ENCODE results near the gene FHIT.

FHIT gene

GRCh38 chr3:61250784-61251173 is 473 bp downstream of the FHIT start:
- TF ChIP-seq GATA2 (IDR thresholded peaks at IDR 0.05; ENCODE audit: low read depth, low read length) = no peak
- no peak for TF ChIP-seq GATA3 (IDR thresholded peaks at IDR 0.05; ENCODE audit: low read depth, low read length)

- TF ChIP-seq GATA3 (IDR thresholded peaks at IDR 0.05; ENCODE audit: low read depth, low read length) (no peak), GATA2 (IDR thresholded peaks at IDR 0.05; ENCODE audit: low read depth, low read length) (no peak)
These were observed 2.8 kb downstream of the FHIT start for GRCh38 chr3:61248496-61248895.

- TF ChIP-seq GATA2 (IDR thresholded peaks at IDR 0.05; ENCODE audit: low read depth, low read length) (no peak), GATA3 (IDR thresholded peaks at IDR 0.05; ENCODE audit: low read depth, low read length) (no peak)
These were observed 4.1 kb downstream of the FHIT start for GRCh38 chr3:61247191-61247590.

GRCh38 chr3:61239871-61240270 is 11.4 kb downstream of the FHIT start:
- TF ChIP-seq GATA2 (IDR thresholded peaks at IDR 0.05; ENCODE audit: low read depth, low read length) (no peak), GATA3 (IDR thresholded peaks at IDR 0.05; ENCODE audit: low read depth, low read length) (no peak)

- TF ChIP-seq GATA3 (IDR thresholded peaks at IDR 0.05; ENCODE audit: low read depth, low read length) (no peak), GATA2 (IDR thresholded peaks at IDR 0.05; ENCODE audit: low read depth, low read length) (no peak)
These were observed 13.4 kb downstream of the FHIT start for GRCh38 chr3:61237858-61238257.

- TF ChIP-seq GATA3 (IDR thresholded peaks at IDR 0.05; ENCODE audit: low read depth, low read length) (no peak), GATA2 (IDR thresholded peaks at IDR 0.05; ENCODE audit: low read depth, low read length) (no peak)
These were observed 14.7 kb downstream of the FHIT start for GRCh38 chr3:61236556-61236955.

GRCh38 chr3:61233746-61234145 is 17.5 kb downstream of the FHIT start:
- TF ChIP-seq GATA3 (IDR thresholded peaks at IDR 0.05; ENCODE audit: low read depth, low read length) (no peak), GATA2 (IDR thresholded peaks at IDR 0.05; ENCODE audit: low read depth, low read length) (no peak)

- TF ChIP-seq GATA3 (IDR thresholded peaks at IDR 0.05; ENCODE audit: low read depth, low read length) = no peak
- no peak for TF ChIP-seq GATA2 (IDR thresholded peaks at IDR 0.05; ENCODE audit: low read depth, low read length)
These were observed 19.6 kb downstream of the FHIT start for GRCh38 chr3:61231693-61232092.

- TF ChIP-seq GATA3 (IDR thresholded peaks at IDR 0.05; ENCODE audit: low read depth, low read length) (no peak), GATA2 (IDR thresholded peaks at IDR 0.05; ENCODE audit: low read depth, low read length) (no peak)
These were observed 23.5 kb downstream of the FHIT start for GRCh38 chr3:61227799-61228198.

- TF ChIP-seq GATA2 (IDR thresholded peaks at IDR 0.05; ENCODE audit: low read depth, low read length) = no peak
- no peak for TF ChIP-seq GATA3 (IDR thresholded peaks at IDR 0.05; ENCODE audit: low read depth, low read length)
These were observed 25.0 kb downstream of the FHIT start for GRCh38 chr3:61226166-61226686.

- TF ChIP-seq GATA2 (IDR thresholded peaks at IDR 0.05; ENCODE audit: low read depth, low read length) (no peak), GATA3 (IDR thresholded peaks at IDR 0.05; ENCODE audit: low read depth, low read length) (no peak)
These were observed 26.4 kb downstream of the FHIT start for GRCh38 chr3:61224823-61225222.

GRCh38 chr3:61223451-61223850 is 27.8 kb downstream of the FHIT start:
- TF ChIP-seq GATA2 (IDR thresholded peaks at IDR 0.05; ENCODE audit: low read depth, low read length) = no peak
- TF ChIP-seq GATA3 (IDR thresholded peaks at IDR 0.05; ENCODE audit: low read depth, low read length) = no peak

- no peak for TF ChIP-seq GATA3 (IDR thresholded peaks at IDR 0.05; ENCODE audit: low read depth, low read length)
- TF ChIP-seq GATA2 (IDR thresholded peaks at IDR 0.05; ENCODE audit: low read depth, low read length) = no peak
These were observed 28.8 kb downstream of the FHIT start for GRCh38 chr3:61222467-61222866.

- TF ChIP-seq GATA3 (IDR thresholded peaks at IDR 0.05; ENCODE audit: low read depth, low read length) = no peak
- no peak for TF ChIP-seq GATA2 (IDR thresholded peaks at IDR 0.05; ENCODE audit: low read depth, low read length)
These were observed 29.4 kb downstream of the FHIT start for GRCh38 chr3:61221759-61222362.

GRCh38 chr3:61218504-61218903 is 32.7 kb downstream of the FHIT start:
- TF ChIP-seq GATA2 (IDR thresholded peaks at IDR 0.05; ENCODE audit: low read depth, low read length) = no peak
- TF ChIP-seq GATA3 (IDR thresholded peaks at IDR 0.05; ENCODE audit: low read depth, low read length) = no peak

- no peak for TF ChIP-seq GATA2 (IDR thresholded peaks at IDR 0.05; ENCODE audit: low read depth, low read length)
- no peak for TF ChIP-seq GATA3 (IDR thresholded peaks at IDR 0.05; ENCODE audit: low read depth, low read length)
These were observed 49.2 kb downstream of the FHIT start for GRCh38 chr3:61202086-61202485.

All from SH-SY5Y (cell line).